HG03280 (cell line): ENCODE measurements around the gene FAM89A.
"Not testable (repeated sequence)": the region's sequence is repeated elsewhere in the genome, so short reads cannot be mapped to it uniquely, and the experiment has no call there.

Experiments
- ATAC-seq: cut with Tn5 transposase; IDR thresholded peaks from one replicate; pipeline ENCODE4 v1.9.1; 2021; ENCODE audit warnings: mild to moderate bottlenecking, moderate library complexity; ENCODE audit not compliant: unreplicated experiment

The FAM89A gene

GRCh38 chr1:231058416-231059109 lies 18.5 kb upstream of the FAM89A start:
- ATAC-seq, result no peak

GRCh38 chr1:231057410-231057809 lies 17.4 kb upstream of the FAM89A start:
- no peak for ATAC-seq

- ATAC-seq, result no peak
These were observed 15.2 kb upstream of the FAM89A start for GRCh38 chr1:231055271-231055670.

- ATAC-seq, result no peak
These were observed 13.6 kb upstream of the FAM89A start for GRCh38 chr1:231053493-231054162.

GRCh38 chr1:231052777-231053176 lies 12.7 kb upstream of the FAM89A start:
- ATAC-seq, result no peak

- not testable (repeated sequence) for ATAC-seq
These were observed 10.9 kb upstream of the FAM89A start for GRCh38 chr1:231050932-231051331.

- no peak for ATAC-seq
These were observed 10.3 kb upstream of the FAM89A start for GRCh38 chr1:231050395-231050794.

GRCh38 chr1:231049121-231049979 lies 9.3 kb upstream of the FAM89A start:
- no peak for ATAC-seq

GRCh38 chr1:231048419-231048818 lies 8.4 kb upstream of the FAM89A start:
- ATAC-seq, result not testable (repeated sequence)

- ATAC-seq, result not testable (repeated sequence)
These were observed 7.5 kb upstream of the FAM89A start for GRCh38 chr1:231047529-231047928.

- ATAC-seq, result no peak
These were observed 6.8 kb upstream of the FAM89A start for GRCh38 chr1:231046730-231047395.

- ATAC-seq, result not testable (repeated sequence)
These were observed 6.1 kb upstream of the FAM89A start for GRCh38 chr1:231045921-231046729.

- no peak for ATAC-seq
These were observed 5.2 kb upstream of the FAM89A start for GRCh38 chr1:231045286-231045685.

GRCh38 chr1:231044588-231044987 lies 4.5 kb upstream of the FAM89A start:
- ATAC-seq, result no peak

GRCh38 chr1:231041719-231042261 lies 1.7 kb upstream of the FAM89A start:
- ATAC-seq, result no peak

GRCh38 chr1:231040800-231041718 lies 1.0 kb upstream of the FAM89A start:
- ATAC-seq, result no peak

GRCh38 chr1:231039161-231040018 lies 664 bp downstream of the FAM89A start:
- peak; percentile 36 for ATAC-seq
